Rectal smooth muscle tissue (tissue), 1 donor: ENCODE data around the gene C3orf85.

ENCODE experiments used
- H3K27ac ChIP-seq: one replicate; pipeline ENCODE4 v1.7.0; 2013; ENCODE audit warnings: low read depth, low read length, inconsistent platforms
- H3K27me3 ChIP-seq: one replicate; pipeline ENCODE4 v1.7.0; 2013; ENCODE audit warnings: low read length; ENCODE audit not compliant: control insufficient read depth, insufficient read depth
- H3K36me3 ChIP-seq: one replicate; pipeline ENCODE4 v1.7.0; 2013; ENCODE audit warnings: low read length; ENCODE audit not compliant: control insufficient read depth, insufficient read depth
- H3K4me1 ChIP-seq: one replicate; pipeline ENCODE4 v1.7.0; 2013; ENCODE audit warnings: low read length; ENCODE audit not compliant: control insufficient read depth, insufficient read depth
- H3K4me3 ChIP-seq: one replicate; pipeline ENCODE4 v1.7.0; 2013; ENCODE audit warnings: low read length
- H3K9ac ChIP-seq: one replicate; pipeline ENCODE4 v1.7.0; 2013; ENCODE audit warnings: low read length

Gene C3orf85

GRCh38 chr3:109161487-109162123 is 25.1 kb downstream of the C3orf85 start:
- Histone ChIP-seq H3K27me3 (no peaks in the 10 kb centered on the region), H3K27ac (no peak overlapping the region), H3K4me1 (no peaks in the 10 kb centered on the region), H3K36me3 (no peaks in the 10 kb centered on the region), H3K9ac (no peak overlapping the region), H3K4me3 (no peak overlapping the region)

GRCh38 chr3:109165905-109166304 is 29.4 kb downstream of the C3orf85 start:
- H3K4me1 ChIP-seq = no peaks in the 10 kb centered on the region
- no peak overlapping the region for H3K9ac ChIP-seq
- no peak overlapping the region for H3K27ac ChIP-seq
- H3K4me3 ChIP-seq = no peak overlapping the region
- no peaks in the 10 kb centered on the region for H3K36me3 ChIP-seq
- no peaks in the 10 kb centered on the region for H3K27me3 ChIP-seq

GRCh38 chr3:109171479-109171878 is 35.0 kb downstream of the C3orf85 start:
- no peaks in the 10 kb centered on the region for H3K27me3 ChIP-seq
- H3K4me3 ChIP-seq = no peak overlapping the region
- no peaks in the 10 kb centered on the region for H3K4me1 ChIP-seq
- no peak overlapping the region for H3K9ac ChIP-seq
- H3K36me3 ChIP-seq = no peaks in the 10 kb centered on the region
- no peak overlapping the region for H3K27ac ChIP-seq

- Histone ChIP-seq H3K4me3 (no peak overlapping the region), H3K27ac (no peak overlapping the region), H3K27me3 (no peaks in the 10 kb centered on the region), H3K4me1 (no peaks in the 10 kb centered on the region), H3K36me3 (no peaks in the 10 kb centered on the region), H3K9ac (no peak overlapping the region)
Measured at GRCh38 chr3:109175411-109175810, 38.9 kb downstream of the C3orf85 start.

- Histone ChIP-seq H3K36me3 (no peaks in the 10 kb centered on the region), H3K27ac (no peak overlapping the region), H3K9ac (no peak overlapping the region), H3K4me3 (no peak overlapping the region), H3K27me3 (no peaks in the 10 kb centered on the region), H3K4me1 (no peaks in the 10 kb centered on the region)
Measured at GRCh38 chr3:109176726-109177125, 40.2 kb downstream of the C3orf85 start.

- H3K27me3 ChIP-seq = no peaks in the 10 kb centered on the region
- H3K4me1 ChIP-seq = no peaks in the 10 kb centered on the region
- H3K4me3 ChIP-seq = no peak overlapping the region
- H3K36me3 ChIP-seq = no peaks in the 10 kb centered on the region
- H3K27ac ChIP-seq = no peak overlapping the region
- H3K9ac ChIP-seq = no peak overlapping the region
Measured at GRCh38 chr3:109177908-109178307, 41.4 kb downstream of the C3orf85 start.

GRCh38 chr3:109178708-109179107 is 42.2 kb downstream of the C3orf85 start:
- no peak overlapping the region for H3K9ac ChIP-seq
- H3K36me3 ChIP-seq = no peaks in the 10 kb centered on the region
- no peaks in the 10 kb centered on the region for H3K27me3 ChIP-seq
- no peak overlapping the region for H3K27ac ChIP-seq
- H3K4me3 ChIP-seq = no peak overlapping the region
- H3K4me1 ChIP-seq = no peaks in the 10 kb centered on the region

- H3K4me3 ChIP-seq = no peak overlapping the region
- H3K9ac ChIP-seq = no peak overlapping the region
- no peaks in the 10 kb centered on the region for H3K4me1 ChIP-seq
- H3K27me3 ChIP-seq = no peaks in the 10 kb centered on the region
- no peak overlapping the region for H3K27ac ChIP-seq
- no peaks in the 10 kb centered on the region for H3K36me3 ChIP-seq
Measured at GRCh38 chr3:109184726-109185125, 48.2 kb downstream of the C3orf85 start.

GRCh38 chr3:109187390-109187789 is 50.9 kb downstream of the C3orf85 start:
- Histone ChIP-seq H3K36me3 (no peaks in the 10 kb centered on the region), H3K4me1 (no peaks in the 10 kb centered on the region), H3K27ac (no peak overlapping the region), H3K4me3 (no peak overlapping the region), H3K9ac (no peak overlapping the region), H3K27me3 (no peaks in the 10 kb centered on the region)

GRCh38 chr3:109188741-109189140 is 52.2 kb downstream of the C3orf85 start:
- Histone ChIP-seq H3K9ac (no peak overlapping the region), H3K27me3 (no peaks in the 10 kb centered on the region), H3K4me1 (no peaks in the 10 kb centered on the region), H3K36me3 (no peaks in the 10 kb centered on the region), H3K27ac (no peak overlapping the region), H3K4me3 (no peak overlapping the region)

GRCh38 chr3:109191421-109191820 is 54.9 kb downstream of the C3orf85 start:
- H3K4me1 ChIP-seq = no peaks in the 10 kb centered on the region
- no peak overlapping the region for H3K9ac ChIP-seq
- no peak overlapping the region for H3K27ac ChIP-seq
- H3K4me3 ChIP-seq = no peak overlapping the region
- no peaks in the 10 kb centered on the region for H3K27me3 ChIP-seq
- H3K36me3 ChIP-seq = no peaks in the 10 kb centered on the region

- Histone ChIP-seq H3K27me3 (no peaks in the 10 kb centered on the region), H3K36me3 (no peaks in the 10 kb centered on the region), H3K4me3 (no peak overlapping the region), H3K4me1 (no peaks in the 10 kb centered on the region), H3K9ac (no peak overlapping the region), H3K27ac (no peak overlapping the region)
Measured at GRCh38 chr3:109195815-109196214, 59.3 kb downstream of the C3orf85 start.
